Liver (tissue), 9 donors: ENCODE results near the gene CNTN1. TPM values are rescaled to one million over a fixed set of nuclear protein-coding genes. Genes with fewer than 3 reads are reported as not detected.

ENCODE experiments used
- DNase-seq: peaks from one replicate; pipeline ENCODE4 v3.0.0-alpha.2; 2017; ENCODE audit warnings: low spot score
- H3K27ac ChIP-seq, 2 donors: one replicate each; pipeline ENCODE4 v1.7.0; 2013; ENCODE audit warnings: inconsistent platforms in 2 of 2, low read length in 2 of 2, control low read depth in 1 of 2, low read depth in 1 of 2, mild to moderate bottlenecking in 1 of 2
- H3K27me3 ChIP-seq, 4 donors: one replicate each; pipeline versions ENCODE4 v1.6.1 to v1.7.0; 2013; ENCODE audit warnings: low read length in 3 of 4, inconsistent platforms in 1 of 4, mild to moderate bottlenecking in 1 of 4, moderate library complexity in 1 of 4; ENCODE audit not compliant: control insufficient read depth in 4 of 4, insufficient read depth in 4 of 4
- H3K36me3 ChIP-seq, 4 donors: one replicate each; pipeline versions ENCODE4 v1.6.1 to v1.7.0; 2013; ENCODE audit warnings: low read length in 3 of 4, mild to moderate bottlenecking in 3 of 4, low read depth in 1 of 4, moderate library complexity in 1 of 4; ENCODE audit not compliant: control insufficient read depth in 4 of 4, insufficient read depth in 3 of 4
- H3K4me1 ChIP-seq, 4 donors: one replicate each; pipeline versions ENCODE4 v1.6.1 to v1.7.0; 2013; ENCODE audit warnings: low read length in 3 of 4, mild to moderate bottlenecking in 3 of 4, moderate library complexity in 1 of 4; ENCODE audit not compliant: control insufficient read depth in 4 of 4, insufficient read depth in 4 of 4
- H3K4me3 ChIP-seq, 3 donors: one replicate each; pipeline versions ENCODE4 v1.6.1 to v1.7.0; 2013; ENCODE audit warnings: low read length in 3 of 3, control low read depth in 1 of 3, low read depth in 1 of 3, mild to moderate bottlenecking in 1 of 3
- H3K9ac ChIP-seq, 2 donors: one replicate each; pipeline ENCODE4 v1.7.0; 2013; ENCODE audit warnings: low read length in 2 of 2, mild to moderate bottlenecking in 2 of 2, moderate library complexity in 2 of 2, control low read depth in 1 of 2, low read depth in 1 of 2
- H3K9me3 ChIP-seq, 4 donors: one replicate each; pipeline versions ENCODE4 v1.6.1 to v1.7.0; 2013; ENCODE audit warnings: low read length in 3 of 4; ENCODE audit not compliant: control insufficient read depth in 4 of 4
- CTCF ChIP-seq: fragments of 150-350 bp; IDR thresholded peaks from 2 replicates; pipeline ENCODE4 v1.5.1; 2017; ENCODE audit warnings: improper control_type of control experiment, low read depth, low read length; ENCODE audit not compliant: missing input control
- FOXA2 ChIP-seq: IDR thresholded peaks from 2 replicates; pipeline ENCODE4 v1.6.1; 2016; ENCODE audit warnings: antibody characterized with exemption
- JUND ChIP-seq, 2 donors: IDR thresholded peaks; 2 replicates each; pipeline ENCODE4 v1.6.1; 2016; ENCODE audit warnings: antibody characterized with exemption in 2 of 2
- NR2F2 ChIP-seq: IDR thresholded peaks from 2 replicates; pipeline ENCODE4 v1.6.1; 2016; ENCODE audit warnings: antibody characterized with exemption
- REST ChIP-seq: IDR thresholded peaks from 2 replicates; pipeline ENCODE4 v1.6.1; 2016; ENCODE audit warnings: antibody characterized with exemption, mild to moderate bottlenecking
- RXRA ChIP-seq, 2 donors: IDR thresholded peaks; 2 replicates each; pipeline ENCODE4 v1.6.1; 2017 to 2018; ENCODE audit warnings: antibody characterized with exemption in 2 of 2, mild to moderate bottlenecking in 1 of 2
- SP1 ChIP-seq: IDR thresholded peaks from 2 replicates; pipeline ENCODE4 v1.6.1; 2018; ENCODE audit warnings: antibody characterized with exemption, mild to moderate bottlenecking
- TAF1 ChIP-seq: conservative IDR thresholded peaks from 2 replicates; pipeline ENCODE4 v1.6.1; 2016; ENCODE audit warnings: antibody characterized with exemption, mild to moderate bottlenecking
- YY1 ChIP-seq: IDR thresholded peaks from 2 replicates; pipeline ENCODE4 v1.6.1; 2016; ENCODE audit warnings: antibody characterized with exemption, mild to moderate bottlenecking
- ZBTB33 ChIP-seq: IDR thresholded peaks from 2 replicates; pipeline ENCODE4 v1.6.1; 2016; ENCODE audit warnings: antibody characterized with exemption
- WGBS: extraction: QIAGEN DNeasy Blood & Tissue Kit; methylation state at CpG from one replicate; pipeline ENCODE4 v1.1.7; 2013; 5-methylcytosine and 5-hydroxymethylcytosine counted together
- polyA plus RNA-seq, 2 donors: library from polyadenylated mRNA; stranded (reverse) in 1 of 2; unstranded in 1 of 2; fragments of 200-250 nt in 1 of 2; fragments of >200 nt in 1 of 2; fragmentation: Nextera tagmentation in 1 of 2; extraction: Ambion mirVana in 1 of 2; gene quantifications; one replicate each; pipeline versions ENCODE4 v1.2.1 to v1.2.3, GENCODE V29; 2013 to 2015
- total RNA-seq, 2 donors: library from RNA; depleted of rRNA; stranded (reverse); fragments of >200 nt; gene quantifications; one replicate each; pipeline ENCODE4 v1.2.3, GENCODE V29; 2014
- donor health status: healthy.
- donor health status: healthy.
- donor health status: healthy.
- donor health status: healthy.
- donor health status: healthy.

CNTN1 gene
- total and polyA plus RNA-seq, 4 donors: 0.03 to 1.2 (median 0.43) TPM

- DNase-seq: no peak
- Histone ChIP-seq H3K36me3 (no peaks in the 10 kb centered on the region), H3K27ac (no peak overlapping the region), H3K4me1 (no peaks in the 10 kb centered on the region), H3K27me3 (no peaks in the 10 kb centered on the region), H3K4me3 (no peak overlapping the region), H3K9ac (no peak overlapping the region), H3K9me3 (no peaks in the 10 kb centered on the region)
- TF ChIP-seq REST (no peak), NR2F2 (no peak), TAF1 (no peak), JUND (IDR thresholded peaks at IDR 0.05) (no peak), ZBTB33 (no peak), CTCF (no peak), RXRA (IDR thresholded peaks at IDR 0.05) (no peak), FOXA2 (no peak)
- 62% methylated on average over 4 of the region's 4 CpGs for WGBS
Observed at GRCh38 chr12:40684986-40685385, 7.3 kb upstream of the CNTN1 start.

- H3K4me1 ChIP-seq: peaks cover 0 to 8% (median 5%) of the 10 kb centered on the region in 4 donors
- H3K4me3 ChIP-seq: no peak overlapping the region
- no peaks in the 10 kb centered on the region for H3K9me3 ChIP-seq
- no peaks in the 10 kb centered on the region for H3K36me3 ChIP-seq
- DNase-seq: no peak
- no peak overlapping the region for H3K9ac ChIP-seq
- 61% methylated on average over 8 of the region's 8 CpGs for WGBS
- TF ChIP-seq SP1 (no peak), YY1 (no peak), JUND (IDR thresholded peaks at IDR 0.05) (no peak), ZBTB33 (no peak)
- no peak overlapping the region for H3K27ac ChIP-seq
- peaks cover 0 to 7% (median 2%) of the 10 kb centered on the region in 4 donors for H3K27me3 ChIP-seq
Observed at GRCh38 chr12:40688085-40688725, 4.0 kb upstream of the CNTN1 start.
